Neutrophil (primary cell): Measurements from ENCODE around the gene DNAJC13.

Experiments
- H3K27ac ChIP-seq: fragments of 200-600 bp; sonication (generic); 2 replicates; pipeline ENCODE4 v1.5.1; 2016; ENCODE audit warnings: mild to moderate bottlenecking, moderate library complexity
- H3K27me3 ChIP-seq: fragments of 200-600 bp; sonication (generic); 2 replicates; pipeline ENCODE4 v1.6.0; 2016; ENCODE audit warnings: mild to moderate bottlenecking
- H3K36me3 ChIP-seq: fragments of 200-600 bp; sonication (generic); 2 replicates; pipeline ENCODE4 v1.5.1; 2017
- H3K4me1 ChIP-seq, 2 experiments: fragments of 200-600 bp in 1 of 2; sonication (generic) in 1 of 2; 1 replicate in 1 of 2; 2 replicates in 1 of 2; pipeline versions ENCODE4 v1.5.1 to v1.6.1; 2013 to 2016; ENCODE audit warnings: low read depth in 1 of 2, low read length in 1 of 2, mild to moderate bottlenecking in 1 of 2, moderate library complexity in 1 of 2; ENCODE audit not compliant: control insufficient read depth in 1 of 2, insufficient read depth in 1 of 2
- H3K4me3 ChIP-seq, 2 experiments: fragments of 200-600 bp in 1 of 2; sonication (generic) in 1 of 2; 1 replicate in 1 of 2; 2 replicates in 1 of 2; pipeline ENCODE4 v1.5.1; 2013 to 2016; ENCODE audit warnings: low read depth in 1 of 2, low read length in 1 of 2, mild to moderate bottlenecking in 1 of 2, moderate library complexity in 1 of 2
- H3K9me3 ChIP-seq: fragments of 200-600 bp; sonication (generic); 2 replicates; pipeline ENCODE4 v1.5.1; 2016
- TF ChIP-seq, protein P1 (sequence below): fragments of 200-600 bp; sonication (generic); IDR thresholded peaks from 2 replicates; pipeline ENCODE4 v1.5.1; 2016; ENCODE audit warnings: antibody characterized with exemption

Gene DNAJC13

DNA sequence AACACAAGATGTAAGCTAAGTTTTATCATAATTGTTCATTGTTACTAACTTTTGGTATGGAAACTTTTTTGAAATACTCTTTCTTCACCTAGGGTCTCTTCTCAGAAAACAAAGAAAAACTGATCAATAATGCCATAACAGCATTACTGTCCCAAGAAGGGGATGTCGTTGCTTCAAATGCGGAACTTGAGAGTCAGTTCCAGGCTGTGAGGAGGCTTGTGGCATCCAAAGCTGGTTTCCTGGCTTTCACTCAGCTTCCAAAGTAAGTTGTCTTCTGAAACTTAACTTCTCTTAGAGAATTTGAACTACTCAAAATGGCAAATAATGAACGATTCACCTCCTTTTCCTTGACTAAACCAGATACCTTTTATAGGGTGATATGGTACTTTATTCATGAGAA, 39.3 kb downstream of the DNAJC13 start:
- peak overlapping the region; percentile 82 for H3K27ac ChIP-seq
- TF ChIP-seq, protein P1, sequence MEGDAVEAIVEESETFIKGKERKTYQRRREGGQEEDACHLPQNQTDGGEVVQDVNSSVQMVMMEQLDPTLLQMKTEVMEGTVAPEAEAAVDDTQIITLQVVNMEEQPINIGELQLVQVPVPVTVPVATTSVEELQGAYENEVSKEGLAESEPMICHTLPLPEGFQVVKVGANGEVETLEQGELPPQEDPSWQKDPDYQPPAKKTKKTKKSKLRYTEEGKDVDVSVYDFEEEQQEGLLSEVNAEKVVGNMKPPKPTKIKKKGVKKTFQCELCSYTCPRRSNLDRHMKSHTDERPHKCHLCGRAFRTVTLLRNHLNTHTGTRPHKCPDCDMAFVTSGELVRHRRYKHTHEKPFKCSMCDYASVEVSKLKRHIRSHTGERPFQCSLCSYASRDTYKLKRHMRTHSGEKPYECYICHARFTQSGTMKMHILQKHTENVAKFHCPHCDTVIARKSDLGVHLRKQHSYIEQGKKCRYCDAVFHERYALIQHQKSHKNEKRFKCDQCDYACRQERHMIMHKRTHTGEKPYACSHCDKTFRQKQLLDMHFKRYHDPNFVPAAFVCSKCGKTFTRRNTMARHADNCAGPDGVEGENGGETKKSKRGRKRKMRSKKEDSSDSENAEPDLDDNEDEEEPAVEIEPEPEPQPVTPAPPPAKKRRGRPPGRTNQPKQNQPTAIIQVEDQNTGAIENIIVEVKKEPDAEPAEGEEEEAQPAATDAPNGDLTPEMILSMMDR, result no peak

DNA sequence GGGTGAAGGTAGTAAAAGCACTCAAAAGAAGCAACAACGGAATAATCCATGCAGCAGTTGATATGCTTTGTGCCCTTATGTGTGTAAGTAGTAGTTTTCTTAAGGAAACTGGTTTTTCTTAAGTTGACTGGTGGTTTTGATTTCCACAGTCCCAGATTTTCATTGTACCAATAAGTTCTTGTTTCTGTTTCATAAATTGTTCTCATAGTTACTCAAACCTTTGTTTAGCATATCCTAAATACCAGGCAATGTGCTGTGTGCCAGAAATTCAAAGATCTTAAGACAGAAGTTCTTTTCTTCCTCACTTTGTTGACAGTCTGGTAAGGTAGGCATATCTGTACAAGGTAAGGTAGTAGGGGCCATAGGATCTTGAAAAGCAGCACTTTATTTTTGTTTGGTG, 40.0 kb downstream of the DNAJC13 start:
- Histone ChIP-seq H3K27ac (peak overlapping the region; percentile 82), H3K36me3 (peaks cover 5% of the 10 kb centered on the region), H3K4me3 (no peak overlapping the region)

More for the DNA sequence above, 39.3 kb downstream of the DNAJC13 start:
- Histone ChIP-seq H3K4me1 (peaks cover 61 to 63% of the 10 kb centered on the region in 2 experiments), H3K36me3 (peaks cover 9% of the 10 kb centered on the region), H3K9me3 (no peaks in the 10 kb centered on the region), H3K27me3 (no peaks in the 10 kb centered on the region), H3K4me3 (peak overlapping the region in 1 of 2 experiments; percentile 23)

DNA sequence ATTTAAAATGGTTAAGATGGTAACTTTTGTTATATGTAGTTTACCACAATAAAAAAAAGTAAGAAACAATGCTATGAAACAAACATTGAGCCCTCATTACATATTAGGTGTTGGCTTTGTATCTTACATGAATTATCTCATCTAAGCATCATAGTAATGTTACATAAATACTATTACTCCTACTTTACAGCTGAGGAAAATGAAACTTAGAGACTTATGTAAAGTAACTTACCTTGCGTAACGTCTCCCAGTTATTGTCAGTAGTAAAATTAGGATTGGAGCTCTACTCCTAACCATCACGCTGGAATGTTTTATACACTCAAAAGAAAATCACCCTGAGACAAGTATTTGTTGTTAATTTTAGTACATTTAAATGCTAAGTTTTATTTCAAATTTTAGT, 42.2 kb downstream of the DNAJC13 start:
- TF ChIP-seq, protein P1, result no peak
- H3K27ac ChIP-seq, result peak overlapping the region; percentile 82
- H3K9me3 ChIP-seq, result no peaks in the 10 kb centered on the region
- no peaks in the 10 kb centered on the region for H3K27me3 ChIP-seq
- peaks cover 20% of the 10 kb centered on the region for H3K36me3 ChIP-seq
- H3K4me3 ChIP-seq, result peak overlapping the region in 1 of 2 experiments; percentile 16
- H3K4me1 ChIP-seq, result peaks cover 51 to 55% of the 10 kb centered on the region in 2 experiments

More for the DNA sequence above, 40.0 kb downstream of the DNAJC13 start:
- peaks cover 61 to 63% of the 10 kb centered on the region in 2 experiments for H3K4me1 ChIP-seq
- no peaks in the 10 kb centered on the region for H3K9me3 ChIP-seq
- no peaks in the 10 kb centered on the region for H3K27me3 ChIP-seq
- TF ChIP-seq, protein P1, result no peak

DNA sequence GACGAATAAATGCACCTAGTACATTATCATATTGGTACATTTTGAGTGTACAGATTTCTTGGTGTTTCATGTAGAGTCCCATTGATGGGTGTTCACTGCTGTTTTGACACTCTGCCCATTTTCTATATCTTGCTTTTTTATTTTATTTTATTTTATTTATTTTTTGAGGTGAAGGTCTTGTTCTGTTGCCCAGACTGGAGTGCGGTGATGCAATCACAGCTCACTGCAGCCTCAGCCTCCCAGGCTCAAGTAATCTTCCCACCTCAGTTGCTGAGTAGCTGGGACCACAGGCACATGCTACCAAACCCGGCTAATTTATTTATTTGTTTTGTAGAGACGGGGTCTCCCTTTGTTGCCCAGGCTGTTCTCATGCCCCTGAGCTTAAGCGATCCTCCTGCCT, 44.2 kb downstream of the DNAJC13 start:
- Histone ChIP-seq H3K36me3 (peaks cover 37% of the 10 kb centered on the region), H3K4me3 (no peak overlapping the region), H3K27ac (no peak overlapping the region), H3K27me3 (no peaks in the 10 kb centered on the region), H3K9me3 (no peaks in the 10 kb centered on the region), H3K4me1 (peaks cover 39 to 41% of the 10 kb centered on the region in 2 experiments)
- TF ChIP-seq, protein P1, result no peak

DNA sequence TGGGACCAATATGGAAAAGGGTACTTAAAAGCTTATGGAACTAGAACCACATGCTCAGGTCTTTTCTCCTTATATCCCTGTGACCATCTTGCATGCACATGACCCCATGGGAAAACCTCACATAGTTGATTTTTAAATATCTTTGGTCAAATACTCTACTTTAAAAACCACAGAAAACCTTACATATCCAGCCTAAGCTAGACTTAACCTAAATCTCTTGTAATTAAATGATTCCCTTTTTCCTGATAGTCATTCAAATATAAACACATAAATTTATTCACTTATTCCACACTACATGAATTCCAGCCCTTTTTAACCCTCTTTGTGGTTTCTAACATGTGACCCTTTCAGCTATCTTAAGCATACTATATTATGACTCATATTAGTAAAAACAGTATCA, 46.8 kb downstream of the DNAJC13 start:
- Histone ChIP-seq H3K27me3 (no peaks in the 10 kb centered on the region), H3K4me1 (peaks cover 14 to 16% of the 10 kb centered on the region in 2 experiments), H3K36me3 (peaks cover 59% of the 10 kb centered on the region), H3K4me3 (no peak overlapping the region), H3K27ac (no peak overlapping the region), H3K9me3 (no peaks in the 10 kb centered on the region)
- TF ChIP-seq, protein P1, result no peak

DNA sequence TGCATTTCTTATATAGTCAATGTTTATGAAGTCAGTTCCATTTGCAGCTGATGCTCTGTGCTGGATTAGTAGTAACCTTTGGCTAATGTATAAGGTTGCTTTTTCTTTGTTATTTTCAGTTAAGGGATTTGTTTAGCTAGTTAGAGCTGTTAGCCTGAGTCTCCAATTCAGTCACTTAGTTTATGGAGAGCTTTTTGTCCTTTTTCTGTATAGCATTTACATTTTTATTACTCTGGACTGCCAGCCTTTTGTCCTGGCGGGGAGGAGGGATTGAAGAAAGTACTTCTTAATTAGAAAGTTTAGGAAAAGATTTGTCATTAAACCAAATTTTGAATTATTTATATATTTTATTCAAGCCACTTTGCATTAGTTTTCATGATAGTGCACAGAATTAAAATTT, 52.0 kb downstream of the DNAJC13 start:
- no peaks in the 10 kb centered on the region for H3K9me3 ChIP-seq
- H3K4me1 ChIP-seq, result no peaks in the 10 kb centered on the region
- no peaks in the 10 kb centered on the region for H3K27me3 ChIP-seq
- H3K36me3 ChIP-seq, result peaks cover 62% of the 10 kb centered on the region
- H3K4me3 ChIP-seq, result no peak overlapping the region
- TF ChIP-seq, protein P1, result no peak
- H3K27ac ChIP-seq, result no peak overlapping the region
